ENCODE measurements around the gene ATL1. TPM values are rescaled to one million over a fixed set of nuclear protein-coding genes. Genes with fewer than 3 reads are reported as not detected.
"Not testable (repeated sequence)": the region's sequence is repeated elsewhere in the genome, so short reads cannot be mapped to it uniquely, and the experiment has no call there.

Gene ATL1
- total RNA-seq, 1 donor from 2014 or later, result 7.4 TPM

DNA sequence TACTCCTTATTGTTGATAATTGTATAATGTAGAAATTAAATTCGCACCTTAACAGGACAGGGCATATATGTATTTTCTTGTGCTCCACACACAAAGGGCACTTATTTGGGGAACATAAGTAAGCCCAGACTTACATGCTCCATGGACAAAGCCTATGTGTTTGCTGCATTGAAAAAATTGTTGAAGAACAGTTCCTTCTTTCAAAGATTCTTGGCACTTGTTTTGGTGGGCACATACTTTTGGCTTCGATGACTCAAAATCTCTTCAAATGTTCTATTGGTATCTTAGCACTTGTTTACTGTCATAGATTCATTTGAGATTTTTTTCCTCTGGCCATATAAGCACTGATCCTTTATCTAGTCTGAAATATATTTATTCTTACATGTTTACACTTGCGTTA lies 26.1 kb upstream of the ATL1 start:
- no peak overlapping the region for H3K4me3 Mint-ChIP-seq (ENCODE audit: unreplicated experiment)
- H3K27me3 Mint-ChIP-seq (ENCODE audit: unreplicated experiment), result no peaks in the 10 kb centered on the region
- H3K36me3 Mint-ChIP-seq (ENCODE audit: unreplicated experiment), result no peaks in the 10 kb centered on the region
- DNase-seq (ENCODE audit: extremely low spot score, unreplicated experiment), result no peak
- peaks cover 30% of the 10 kb centered on the region for H3K4me1 Mint-ChIP-seq (ENCODE audit: unreplicated experiment)
- H3K9me3 Mint-ChIP-seq (ENCODE audit: unreplicated experiment), result no peaks in the 10 kb centered on the region
- no peak overlapping the region for H3K27ac Mint-ChIP-seq (ENCODE audit: unreplicated experiment)
- TF ChIP-seq, protein P1, sequence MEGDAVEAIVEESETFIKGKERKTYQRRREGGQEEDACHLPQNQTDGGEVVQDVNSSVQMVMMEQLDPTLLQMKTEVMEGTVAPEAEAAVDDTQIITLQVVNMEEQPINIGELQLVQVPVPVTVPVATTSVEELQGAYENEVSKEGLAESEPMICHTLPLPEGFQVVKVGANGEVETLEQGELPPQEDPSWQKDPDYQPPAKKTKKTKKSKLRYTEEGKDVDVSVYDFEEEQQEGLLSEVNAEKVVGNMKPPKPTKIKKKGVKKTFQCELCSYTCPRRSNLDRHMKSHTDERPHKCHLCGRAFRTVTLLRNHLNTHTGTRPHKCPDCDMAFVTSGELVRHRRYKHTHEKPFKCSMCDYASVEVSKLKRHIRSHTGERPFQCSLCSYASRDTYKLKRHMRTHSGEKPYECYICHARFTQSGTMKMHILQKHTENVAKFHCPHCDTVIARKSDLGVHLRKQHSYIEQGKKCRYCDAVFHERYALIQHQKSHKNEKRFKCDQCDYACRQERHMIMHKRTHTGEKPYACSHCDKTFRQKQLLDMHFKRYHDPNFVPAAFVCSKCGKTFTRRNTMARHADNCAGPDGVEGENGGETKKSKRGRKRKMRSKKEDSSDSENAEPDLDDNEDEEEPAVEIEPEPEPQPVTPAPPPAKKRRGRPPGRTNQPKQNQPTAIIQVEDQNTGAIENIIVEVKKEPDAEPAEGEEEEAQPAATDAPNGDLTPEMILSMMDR (IDR thresholded peaks at IDR 0.05), result no peak

DNA sequence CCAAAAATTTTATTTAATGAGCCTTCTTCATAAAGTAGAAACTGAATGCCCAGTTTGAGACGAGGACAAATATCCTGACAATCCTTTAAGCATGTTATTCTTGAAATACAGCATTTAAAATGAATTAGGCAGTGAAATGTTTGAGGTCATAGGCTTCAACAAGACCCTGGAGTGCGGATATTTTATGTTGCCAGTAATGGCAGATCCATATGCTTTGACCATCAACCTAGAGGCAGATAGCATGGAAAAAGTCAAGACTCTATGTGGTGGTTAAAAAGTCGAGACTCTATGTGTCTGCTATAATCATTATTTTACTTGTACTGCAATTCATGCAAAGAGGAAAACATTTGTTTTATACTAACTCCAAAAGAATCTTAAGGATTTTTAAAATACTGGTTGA lies 25.5 kb upstream of the ATL1 start:
- Mint-ChIP-seq H3K4me1 (ENCODE audit: unreplicated experiment) (peaks cover 24% of the 10 kb centered on the region), H3K4me3 (ENCODE audit: unreplicated experiment) (no peak overlapping the region), H3K36me3 (ENCODE audit: unreplicated experiment) (no peaks in the 10 kb centered on the region), H3K27me3 (ENCODE audit: unreplicated experiment) (no peaks in the 10 kb centered on the region), H3K27ac (ENCODE audit: unreplicated experiment) (no peak overlapping the region), H3K9me3 (ENCODE audit: unreplicated experiment) (no peaks in the 10 kb centered on the region)
- no peak for DNase-seq (ENCODE audit: extremely low spot score, unreplicated experiment)
- TF ChIP-seq, protein P1 (IDR thresholded peaks at IDR 0.05), result no peak

DNA sequence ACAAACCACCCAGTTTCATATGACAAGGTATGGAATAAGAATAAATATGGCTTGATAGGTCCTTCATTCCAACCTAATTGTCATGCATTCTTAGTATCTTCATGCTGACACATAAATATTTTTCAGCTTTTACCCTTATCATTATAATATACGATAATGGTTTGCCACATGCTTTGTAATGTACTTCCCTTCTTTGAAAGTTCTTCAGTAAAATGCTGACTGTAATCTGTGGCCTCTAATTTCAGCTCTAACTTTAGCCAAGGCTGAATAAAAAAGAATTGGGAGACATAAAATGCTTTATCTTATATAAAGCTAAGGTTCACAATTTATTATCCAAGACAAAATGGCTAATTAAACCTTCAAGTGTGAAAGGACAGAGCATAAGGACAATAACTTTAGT lies 24.9 kb upstream of the ATL1 start:
- Mint-ChIP-seq H3K9me3 (ENCODE audit: unreplicated experiment) (no peaks in the 10 kb centered on the region), H3K27ac (ENCODE audit: unreplicated experiment) (no peak overlapping the region), H3K27me3 (ENCODE audit: unreplicated experiment) (no peaks in the 10 kb centered on the region), H3K4me3 (ENCODE audit: unreplicated experiment) (no peak overlapping the region), H3K36me3 (ENCODE audit: unreplicated experiment) (no peaks in the 10 kb centered on the region), H3K4me1 (ENCODE audit: unreplicated experiment) (peaks cover 18% of the 10 kb centered on the region)
- TF ChIP-seq, protein P1 (IDR thresholded peaks at IDR 0.05), result no peak
- DNase-seq (ENCODE audit: extremely low spot score, unreplicated experiment), result no peak

DNA sequence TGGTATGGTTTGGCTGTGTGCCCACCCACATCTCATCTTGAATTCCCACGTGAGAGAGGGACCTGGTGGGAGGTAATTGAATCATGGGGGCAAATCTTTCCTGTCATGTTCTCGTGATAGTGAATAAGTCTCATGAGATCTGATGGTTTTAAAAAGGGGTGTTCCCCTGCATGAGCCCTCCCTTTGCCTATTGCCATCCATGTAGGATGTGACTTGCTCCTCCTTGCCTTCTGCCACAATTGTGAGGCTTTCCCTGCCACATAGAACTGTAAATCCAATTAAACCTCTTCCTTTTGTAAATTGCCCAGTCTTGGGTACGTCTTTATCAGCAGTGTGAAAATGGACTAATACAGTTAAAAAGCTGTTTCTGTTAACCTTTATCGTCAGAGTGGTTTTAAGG lies 21.9 kb upstream of the ATL1 start:
- not testable (repeated sequence) for H3K27ac Mint-ChIP-seq (ENCODE audit: unreplicated experiment); H3K4me1 Mint-ChIP-seq (ENCODE audit: unreplicated experiment); DNase-seq (ENCODE audit: extremely low spot score, unreplicated experiment); H3K36me3 Mint-ChIP-seq (ENCODE audit: unreplicated experiment); H3K4me3 Mint-ChIP-seq (ENCODE audit: unreplicated experiment); H3K27me3 Mint-ChIP-seq (ENCODE audit: unreplicated experiment); H3K9me3 Mint-ChIP-seq (ENCODE audit: unreplicated experiment)

DNA sequence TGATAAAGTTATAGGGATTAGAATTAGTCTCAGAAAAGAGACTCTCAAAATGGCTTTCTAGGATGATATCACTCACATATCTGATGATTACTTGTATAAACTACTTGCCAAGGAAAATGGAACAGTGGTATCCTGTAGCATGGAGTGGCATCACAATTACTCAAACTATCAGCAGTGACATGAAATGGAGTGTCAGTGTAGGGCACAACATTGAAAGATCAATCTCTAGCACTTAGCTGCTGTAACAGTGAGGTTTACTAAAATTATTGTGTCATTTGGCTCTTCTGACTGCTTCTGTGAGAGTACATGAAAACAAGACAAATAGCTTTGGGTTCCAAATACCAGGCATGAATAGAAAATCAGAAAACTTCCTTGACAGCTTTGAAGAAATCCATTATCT lies 20.9 kb upstream of the ATL1 start:
- no peaks in the 10 kb centered on the region for H3K4me1 Mint-ChIP-seq (ENCODE audit: unreplicated experiment)
- DNase-seq (ENCODE audit: extremely low spot score, unreplicated experiment), result no peak
- no peaks in the 10 kb centered on the region for H3K27me3 Mint-ChIP-seq (ENCODE audit: unreplicated experiment)
- no peak overlapping the region for H3K27ac Mint-ChIP-seq (ENCODE audit: unreplicated experiment)
- H3K36me3 Mint-ChIP-seq (ENCODE audit: unreplicated experiment), result no peaks in the 10 kb centered on the region
- no peaks in the 10 kb centered on the region for H3K9me3 Mint-ChIP-seq (ENCODE audit: unreplicated experiment)
- TF ChIP-seq, protein P1 (IDR thresholded peaks at IDR 0.05), result no peak
- no peak overlapping the region for H3K4me3 Mint-ChIP-seq (ENCODE audit: unreplicated experiment)

DNA sequence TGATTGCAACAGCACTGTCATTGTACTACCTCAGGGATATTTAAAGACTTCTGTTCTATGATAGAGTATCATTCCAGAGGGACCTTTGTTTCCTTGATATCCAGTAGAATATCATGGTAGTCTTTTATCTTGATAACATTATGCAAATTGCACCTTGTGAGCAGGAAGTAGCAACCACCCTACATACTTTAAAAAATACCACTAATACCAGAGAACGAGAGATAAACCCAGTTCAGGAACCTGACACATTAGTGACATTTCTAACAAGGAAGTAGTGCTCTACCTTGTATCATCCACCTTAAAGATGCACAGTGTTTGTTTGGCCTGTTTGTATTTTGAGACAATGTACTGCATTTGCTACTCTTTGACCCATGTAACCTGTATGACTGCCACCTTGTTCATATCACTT lies 18.8 kb upstream of the ATL1 start:
- no peak for DNase-seq (ENCODE audit: extremely low spot score, unreplicated experiment)
- no peak overlapping the region for H3K4me3 Mint-ChIP-seq (ENCODE audit: unreplicated experiment)
- H3K36me3 Mint-ChIP-seq (ENCODE audit: unreplicated experiment), result no peaks in the 10 kb centered on the region
- no peaks in the 10 kb centered on the region for H3K4me1 Mint-ChIP-seq (ENCODE audit: unreplicated experiment)
- H3K27ac Mint-ChIP-seq (ENCODE audit: unreplicated experiment), result no peak overlapping the region
- TF ChIP-seq, protein P1 (IDR thresholded peaks at IDR 0.05), result no peak
- peaks cover 4% of the 10 kb centered on the region for H3K27me3 Mint-ChIP-seq (ENCODE audit: unreplicated experiment)
- no peaks in the 10 kb centered on the region for H3K9me3 Mint-ChIP-seq (ENCODE audit: unreplicated experiment)
